DMS53 treated with DMSO at 0.1 percent for 48 hours (cell line): ENCODE results near the gene LY6G5C.

Experiments used
- DNase-seq: peaks from one replicate; lab custom pipeline; 2025; ENCODE audit not compliant: unreplicated experiment; lab: John Stamatoyannopoulos, UW

Gene LY6G5C

GRCh38 chr6:31680226-31681134 lies at the start of gene LY6G5C:
TSS of gene LY6G5C (minus strand) at chr6:31681067. CDS start at chr6:31680373, 694 bp downstream.
- DNase-seq = peak; percentile 92

- DNase-seq = no peak
Observed at GRCh38 chr6:31729979-31730630, 49.2 kb upstream of the LY6G5C start.

GRCh38 chr6:31729515-31729978 lies 48.7 kb upstream of the LY6G5C start:
- peak; percentile 66 for DNase-seq

GRCh38 chr6:31728767-31729514 lies 48.1 kb upstream of the LY6G5C start, which contains the start of gene DDAH2:
TSS of gene DDAH2 (minus strand) at chr6:31729299. CDS start at chr6:31729161, 138 bp downstream.
- no peak for DNase-seq

- DNase-seq = no peak
Observed at GRCh38 chr6:31727717-31728671, 47.1 kb upstream of the LY6G5C start.

- DNase-seq = no peak
Observed at GRCh38 chr6:31727034-31727716, 46.3 kb upstream of the LY6G5C start.

- DNase-seq = no peak
Observed at GRCh38 chr6:31725502-31726350, 44.9 kb upstream of the LY6G5C start.

- no peak for DNase-seq
Observed at GRCh38 chr6:31723980-31724691, 43.3 kb upstream of the LY6G5C start.

- no peak for DNase-seq
Observed at GRCh38 chr6:31723245-31723979, 42.5 kb upstream of the LY6G5C start, which contains the start of gene MPIG6B. TSS of gene MPIG6B (plus strand) at chr6:31723373. CDS start at chr6:31723384, 11 bp downstream.

- no peak for DNase-seq
Observed at GRCh38 chr6:31722173-31722572, 41.3 kb upstream of the LY6G5C start.

GRCh38 chr6:31721351-31722020 lies 40.6 kb upstream of the LY6G5C start, which contains the start of gene LY6G6C:
TSS of gene LY6G6C (minus strand) at chr6:31721746. CDS start at chr6:31721679, 67 bp downstream.
- no peak for DNase-seq

GRCh38 chr6:31720196-31720770 lies 39.4 kb upstream of the LY6G5C start:
- no peak for DNase-seq

GRCh38 chr6:31719001-31719400 lies 38.1 kb upstream of the LY6G5C start:
- no peak for DNase-seq

GRCh38 chr6:31718265-31718664 lies 37.4 kb upstream of the LY6G5C start:
- DNase-seq = peak; percentile 85

GRCh38 chr6:31717499-31718222 lies 36.8 kb upstream of the LY6G5C start:
- DNase-seq = peak; percentile 5
